Islet precursor cell (in vitro differentiated cells): Measurements from ENCODE around the gene FOXD3.
A peak's percentile ranks its signal among the peaks of the same experiment; 100 is the strongest.

Experiments
- DNase-seq: peaks from one replicate; pipeline ENCODE4 v3.0.0-alpha.2; 2018

FOXD3 gene

DNA sequence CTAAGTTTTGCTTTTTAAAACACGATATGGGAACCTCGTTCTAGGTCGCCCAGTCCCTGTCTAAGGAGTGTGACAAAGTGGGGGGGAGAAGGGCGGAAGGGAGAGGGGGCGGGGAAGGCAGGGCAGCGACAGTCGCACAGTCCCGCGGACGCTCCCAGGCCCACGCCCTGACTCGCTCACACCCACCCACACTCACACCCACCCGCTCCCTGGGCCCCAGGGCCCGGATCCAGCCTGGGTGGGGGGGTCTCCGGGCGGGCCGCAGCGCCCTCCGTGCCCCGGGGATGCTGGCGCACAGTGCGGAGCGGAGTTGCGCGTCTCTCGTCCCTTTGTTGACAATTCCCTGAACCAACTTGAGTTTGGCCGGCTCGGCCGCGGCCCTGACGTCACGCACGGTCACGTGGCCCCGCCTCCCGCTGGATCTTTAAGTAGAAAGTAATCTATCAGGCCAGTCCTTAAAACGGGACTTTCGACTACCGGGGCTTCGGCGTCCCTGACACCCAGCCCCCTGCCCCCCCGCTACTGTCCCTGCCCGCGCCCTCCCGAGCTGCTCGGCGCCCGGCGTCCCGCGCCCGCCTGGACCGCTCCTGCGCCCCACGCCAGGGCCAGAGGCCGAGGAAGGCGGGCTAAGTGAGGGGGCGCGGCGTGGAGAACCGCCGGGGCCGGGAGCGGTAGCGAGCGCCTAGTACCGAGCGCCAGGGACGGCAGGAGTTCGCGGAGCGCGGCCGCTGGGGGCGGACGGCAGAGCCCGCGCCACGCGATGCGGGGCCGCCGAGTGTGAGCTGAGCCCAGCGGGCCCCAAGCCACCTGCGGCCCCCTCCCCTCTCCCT lies at the start of gene FOXD3:
TSS of gene FOXD3 (plus strand) at position 454 of the 830 bp plus-strand sequence. CDS start 492 bp downstream, outside the sequence.
- DNase-seq: peak; percentile 82

DNA sequence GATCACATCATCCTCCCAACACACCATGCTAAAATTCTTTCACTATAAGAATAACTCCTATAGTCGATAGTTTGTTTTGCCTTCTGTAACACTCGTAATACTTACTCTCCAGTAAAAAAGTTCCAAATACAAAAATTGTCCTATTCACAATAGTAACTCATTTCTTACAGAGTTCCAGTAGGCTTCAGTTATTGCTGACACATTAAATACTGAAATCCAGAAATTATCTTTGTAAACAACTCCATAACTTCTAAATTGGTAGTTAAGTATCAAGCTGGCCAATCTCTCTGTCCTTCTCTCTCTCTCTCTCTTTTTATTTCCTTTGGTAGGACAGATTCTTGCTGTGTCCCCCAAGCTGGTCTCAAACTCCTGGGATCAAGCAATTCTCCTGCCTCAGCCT lies 49.6 kb upstream of the FOXD3 start:
- no peak for DNase-seq

- DNase-seq: no peak
These were observed 48.0 kb upstream of the FOXD3 start for GRCh38 chr1:63274371-63274770.

DNA sequence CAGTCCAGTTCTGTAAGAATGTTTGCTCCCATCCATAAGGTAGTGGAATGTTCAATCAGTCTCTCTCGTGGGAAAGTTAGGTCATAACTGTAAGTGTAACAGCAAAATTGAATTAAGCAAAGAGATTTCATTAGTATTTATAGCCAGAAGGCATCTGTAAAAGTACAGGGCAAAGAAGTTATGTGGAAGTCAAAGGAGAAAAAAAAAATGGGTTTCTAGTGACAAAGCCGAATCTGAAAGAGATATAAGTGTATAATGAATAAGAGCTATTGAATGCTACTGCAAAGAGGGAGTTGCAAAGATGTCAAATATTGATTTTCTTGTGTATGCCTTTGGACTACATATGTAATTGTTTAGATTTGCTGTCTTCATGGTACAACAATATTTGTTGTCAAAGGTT lies 47.4 kb upstream of the FOXD3 start:
- DNase-seq: no peak

- no peak for DNase-seq
These were observed 45.7 kb upstream of the FOXD3 start for GRCh38 chr1:63276624-63277023.

GRCh38 chr1:63277195-63278192 lies 44.9 kb upstream of the FOXD3 start:
- DNase-seq: no peak

DNA sequence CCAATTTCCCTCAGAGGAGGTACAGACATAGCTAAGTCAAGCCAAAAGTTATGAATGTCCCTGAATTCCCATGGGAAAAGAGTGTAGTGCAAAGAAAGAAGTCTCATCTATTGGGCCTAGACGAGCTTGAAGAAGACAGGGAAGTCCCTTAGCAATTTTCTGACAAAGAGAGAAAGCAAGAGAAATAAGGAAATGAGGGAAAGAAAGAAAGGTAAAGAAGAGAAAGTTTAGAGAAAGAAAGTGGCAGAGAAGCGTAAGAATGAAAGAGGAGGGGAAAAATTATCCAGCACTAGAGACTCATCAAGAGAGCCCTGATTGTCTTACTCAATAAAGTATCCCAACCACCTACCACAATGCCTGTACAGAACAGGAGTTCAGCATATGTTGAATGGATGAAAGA lies 40.6 kb upstream of the FOXD3 start:
- no peak for DNase-seq

GRCh38 chr1:63289135-63289534 lies 33.2 kb upstream of the FOXD3 start:
- no peak for DNase-seq

GRCh38 chr1:63294803-63295594 lies 27.4 kb upstream of the FOXD3 start:
- no peak for DNase-seq

DNA sequence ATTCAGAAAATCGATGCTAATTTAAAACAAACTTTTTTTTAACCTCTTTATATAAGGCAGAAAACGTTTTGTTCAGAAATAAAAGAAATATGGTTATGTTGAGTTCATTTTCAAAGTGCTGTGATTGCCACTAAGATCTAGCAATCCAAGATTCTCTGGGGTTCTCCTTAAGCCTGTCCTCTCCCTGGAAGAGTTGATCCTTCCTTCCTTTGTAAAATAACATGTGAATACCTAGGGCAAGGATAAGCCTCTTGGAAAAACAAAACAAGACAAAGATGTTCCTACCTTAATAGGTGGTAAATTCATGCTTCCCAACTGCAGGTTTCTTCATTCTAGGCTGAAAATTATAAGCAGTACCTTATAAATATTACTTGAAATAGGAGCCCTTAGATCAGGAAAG lies 18.0 kb upstream of the FOXD3 start:
- no peak for DNase-seq

- no peak for DNase-seq
These were observed 17.3 kb upstream of the FOXD3 start for GRCh38 chr1:63305043-63305442.

- no peak for DNase-seq
These were observed 15.1 kb upstream of the FOXD3 start for GRCh38 chr1:63307196-63307794.

GRCh38 chr1:63316598-63316983 lies 5.8 kb upstream of the FOXD3 start:
- no peak for DNase-seq

DNA sequence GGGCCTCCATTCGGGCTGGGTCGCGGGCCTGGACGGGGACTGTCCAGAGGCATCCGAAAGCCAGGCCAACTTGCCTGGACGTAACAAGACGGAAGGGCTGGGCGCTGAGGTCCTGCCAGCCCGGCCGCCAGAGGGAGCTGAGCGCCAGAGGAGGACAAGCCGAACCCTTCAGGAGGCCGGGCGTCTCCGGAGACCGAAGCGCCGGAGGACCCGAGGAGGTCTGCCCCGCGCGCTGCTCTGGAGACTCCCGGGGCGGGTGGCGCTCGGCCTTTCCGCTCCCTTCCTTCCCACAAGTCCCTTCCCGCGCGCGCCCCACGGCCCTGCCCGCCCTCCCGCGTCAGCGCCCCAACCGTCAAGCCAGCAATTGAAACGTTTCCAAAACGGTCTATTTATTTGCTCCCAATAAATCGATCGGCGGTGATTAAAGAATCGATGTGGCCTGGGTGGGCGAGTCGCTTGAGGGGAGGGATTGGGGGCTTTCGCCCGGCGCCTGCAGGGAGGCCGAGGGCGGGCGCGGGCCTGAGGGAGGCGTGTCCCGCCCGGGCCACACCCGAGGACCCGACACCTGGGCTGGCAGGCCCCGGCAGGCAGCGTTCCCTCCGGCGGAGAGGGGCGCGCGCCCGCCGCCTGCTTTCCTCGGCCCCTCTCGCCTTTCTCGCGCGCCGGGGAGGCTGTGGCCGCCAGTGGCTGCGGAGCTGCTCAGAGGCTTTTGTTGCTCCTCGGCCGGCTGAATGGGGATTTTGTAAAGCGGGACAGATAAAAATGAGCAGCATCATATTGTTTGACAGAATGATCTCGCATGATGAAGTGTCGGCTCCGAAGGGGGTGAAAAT lies 5.2 kb upstream of the FOXD3 start:
- peak; percentile 95 for DNase-seq

DNA sequence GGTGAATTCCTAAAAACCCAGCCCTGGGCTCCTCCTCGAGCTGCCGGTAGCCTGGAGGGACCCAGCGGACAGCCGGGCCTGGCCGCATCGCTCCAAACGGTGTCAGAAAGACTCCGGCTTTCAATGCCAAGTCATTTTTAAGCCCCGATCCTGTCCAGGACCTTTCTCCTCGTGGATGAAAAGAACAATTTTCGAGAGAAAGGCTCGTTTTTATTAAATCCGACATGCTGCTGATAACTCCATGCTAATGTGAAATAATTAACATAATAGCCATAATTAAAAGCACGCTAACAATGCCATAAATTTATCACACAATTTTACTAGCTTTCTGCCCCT lies 4.6 kb upstream of the FOXD3 start:
- DNase-seq: no peak

DNA sequence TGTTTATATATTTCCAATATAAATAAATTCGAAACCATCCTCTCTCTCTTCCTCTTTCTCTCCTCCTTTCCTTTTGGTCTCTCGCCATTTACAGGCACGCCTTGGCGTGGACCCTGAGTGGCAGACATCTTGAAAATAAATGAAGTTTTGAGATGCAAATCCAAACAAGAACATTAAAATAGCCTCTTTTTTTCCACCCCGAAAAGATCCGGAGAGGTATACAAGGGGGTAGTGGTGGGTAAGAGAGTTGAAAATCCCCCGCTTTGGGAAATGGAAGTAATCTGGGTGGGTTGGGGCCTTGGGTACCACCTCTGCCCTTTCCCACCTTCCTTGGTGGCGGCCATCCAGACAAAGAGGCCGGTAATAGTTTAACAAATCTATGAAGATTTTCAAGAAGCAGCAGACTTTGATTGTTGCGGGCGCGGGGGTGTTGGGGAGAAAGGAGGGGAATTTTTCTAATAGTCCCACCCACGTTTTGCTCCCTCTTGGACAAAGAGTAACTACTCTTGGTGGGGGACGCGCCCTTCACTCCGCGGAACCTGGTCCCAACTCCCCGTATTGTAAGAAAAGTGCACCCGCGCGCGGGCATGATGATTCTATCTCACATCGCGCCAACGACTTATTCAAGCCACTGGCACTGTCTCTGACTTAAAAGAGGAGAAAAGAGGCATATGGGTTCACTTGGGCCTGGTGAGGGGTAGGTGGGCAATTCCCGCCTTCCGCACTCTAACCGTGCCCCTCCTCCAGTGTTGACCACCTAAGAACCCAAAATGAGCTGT lies 4.0 kb upstream of the FOXD3 start:
- no peak for DNase-seq

GRCh38 chr1:63319046-63320021 lies 3.0 kb upstream of the FOXD3 start:
- DNase-seq: peak; percentile 64

- DNase-seq: peak; percentile 66
These were observed 2.2 kb upstream of the FOXD3 start for GRCh38 chr1:63320022-63320721.
